Measurements from ENCODE around the gene LMTK3. TPM values are rescaled to one million over a fixed set of nuclear protein-coding genes. Genes with fewer than 3 reads are reported as not detected.
"Not testable (repeated sequence)": the region's sequence is repeated elsewhere in the genome, so short reads cannot be mapped to it uniquely, and the experiment has no call there.

LMTK3 gene
- polyA plus RNA-seq, 1 experiment: 0.25 TPM

- H3K27me3 ChIP-seq (ENCODE audit: control insufficient read depth, insufficient read depth, low read length): no peaks in the 10 kb centered on the region
- no peak overlapping the region for H3K27ac ChIP-seq (ENCODE audit: low read depth, low read length)
Observed at GRCh38 chr19:48487948-48488347, 23.7 kb downstream of the LMTK3 start.

GRCh38 chr19:48487544-48487943, 24.1 kb downstream of the LMTK3 start:
- no peaks in the 10 kb centered on the region for H3K9me3 ChIP-seq (ENCODE audit: control insufficient read depth, insufficient read depth, low read length)
- CTCF ChIA-PET: interaction anchor here (5.3 kb wide), 1 partner anchor 98 kb away, joined by 174 read pairs; no protein-coding TSS in a partner anchor
- H3K4me3 ChIP-seq (ENCODE audit: low read depth, low read length): no peak overlapping the region
- no peak for TF ChIP-seq CTCF (IDR thresholded peaks at IDR 0.05; ENCODE audit: low read depth, low read length)
- no peak overlapping the region for H3K27ac ChIP-seq (ENCODE audit: low read depth, low read length)
- no peaks in the 10 kb centered on the region for H3K27me3 ChIP-seq (ENCODE audit: control insufficient read depth, insufficient read depth, low read length)
- DNase-seq (ENCODE audit: low read depth, low spot score): no peak
- POLR2A ChIA-PET: interaction anchor here (0.8 to 1.9 kb wide), 2 partner anchors 12 to 131 kb away, joined by 3 to 5 read pairs; partner anchors contain the start of genes RPL18 and SPHK2

More at GRCh38 chr19:48487948-48488347, 23.7 kb downstream of the LMTK3 start:
- no peak overlapping the region for H3K4me3 ChIP-seq (ENCODE audit: low read depth, low read length)
- ChIA-PET CTCF (interaction anchor here (5.3 kb wide), 1 partner anchor 98 kb away, joined by 174 read pairs; no protein-coding TSS in a partner anchor), POLR2A (interaction anchor here (0.8 to 1.9 kb wide), 2 partner anchors 12 to 131 kb away, joined by 3 to 5 read pairs; partner anchors contain the start of genes RPL18 and SPHK2)
- no peak for DNase-seq (ENCODE audit: low read depth, low spot score)
- TF ChIP-seq CTCF (IDR thresholded peaks at IDR 0.05; ENCODE audit: low read depth, low read length): no peak
- peaks cover 3% of the 10 kb centered on the region; the same call in 1 of the 2 replicates for H3K9me3 ChIP-seq (ENCODE audit: control insufficient read depth, insufficient read depth, low read length)

- POLR2A ChIA-PET: interaction anchor here (1.9 kb wide), 1 partner anchor 132 kb away, joined by 5 read pairs; the partner anchor contains the start of genes RPL18 and SPHK2
- H3K27ac ChIP-seq (ENCODE audit: low read depth, low read length); DNase-seq (ENCODE audit: low read depth, low spot score); H3K9me3 ChIP-seq (ENCODE audit: control insufficient read depth, insufficient read depth, low read length); H3K27me3 ChIP-seq (ENCODE audit: control insufficient read depth, insufficient read depth, low read length); H3K4me3 ChIP-seq (ENCODE audit: low read depth, low read length): not testable (repeated sequence)
- CTCF ChIA-PET: interaction anchor here (5.3 kb wide), 1 partner anchor 99 kb away, joined by 174 read pairs; no protein-coding TSS in a partner anchor
Observed at GRCh38 chr19:48486706-48487105, 24.9 kb downstream of the LMTK3 start.

- CTCF ChIA-PET: no interaction called here
- Histone ChIP-seq H3K27me3 (ENCODE audit: control insufficient read depth, insufficient read depth, low read length) (no peaks in the 10 kb centered on the region), H3K4me3 (ENCODE audit: low read depth, low read length) (no peak overlapping the region), H3K27ac (ENCODE audit: low read depth, low read length) (no peak overlapping the region), H3K9me3 (ENCODE audit: control insufficient read depth, insufficient read depth, low read length) (no peaks in the 10 kb centered on the region; the same call in 1 of the 2 replicates)
- no peak for TF ChIP-seq CTCF (IDR thresholded peaks at IDR 0.05; ENCODE audit: low read depth, low read length)
- POLR2A ChIA-PET: no interaction called here
- DNase-seq (ENCODE audit: low read depth, low spot score): no peak
Observed at GRCh38 chr19:48484931-48485612, 26.6 kb downstream of the LMTK3 start.

- Histone ChIP-seq H3K9me3 (ENCODE audit: control insufficient read depth, insufficient read depth, low read length) (no peaks in the 10 kb centered on the region; the same call in 1 of the 2 replicates), H3K27me3 (ENCODE audit: control insufficient read depth, insufficient read depth, low read length) (no peaks in the 10 kb centered on the region), H3K27ac (ENCODE audit: low read depth, low read length) (no peak overlapping the region), H3K4me3 (ENCODE audit: low read depth, low read length) (no peak overlapping the region)
- no peak for TF ChIP-seq CTCF (IDR thresholded peaks at IDR 0.05; ENCODE audit: low read depth, low read length)
- ChIA-PET POLR2A (no interaction called here), CTCF (no interaction called here)
- no peak for DNase-seq (ENCODE audit: low read depth, low spot score)
Observed at GRCh38 chr19:48484247-48484893, 27.3 kb downstream of the LMTK3 start.
